Stimulated activated CD4-positive, alpha-beta T cell treated with anti-CD3 and anti-CD28 coated beads, Interleukin-12 subunit alpha, Interleukin-12 subunit beta, amount 100 ng/mL, for 48 hours (primary cell): ENCODE measurements around the gene TNFRSF8.

Source experiments
- DNase-seq, 3 donors: peaks; one replicate each; pipeline ENCODE4 v3.0.0-alpha.2; 2020; ENCODE audit warnings: low read depth in 2 of 3, low spot score in 1 of 3

Gene TNFRSF8

GRCh38 chr1:12172042-12172851 lies 109.1 kb downstream of the TNFRSF8 start:
- no peak for DNase-seq

- no peak for DNase-seq
Measured at GRCh38 chr1:12173041-12173509, 110.0 kb downstream of the TNFRSF8 start.

GRCh38 chr1:12173631-12174121 lies 110.6 kb downstream of the TNFRSF8 start:
- peak; percentile 68 to 84 (median 77) for DNase-seq

- DNase-seq: no peak
Measured at GRCh38 chr1:12174924-12175810, 112.1 kb downstream of the TNFRSF8 start.

- no peak for DNase-seq
Measured at GRCh38 chr1:12176298-12177118, 113.4 kb downstream of the TNFRSF8 start.

GRCh38 chr1:12177156-12177998 lies 114.3 kb downstream of the TNFRSF8 start:
- DNase-seq: no peak

- DNase-seq: peak; percentile 84 to 92 (median 85)
Measured at GRCh38 chr1:12177999-12178441, 114.9 kb downstream of the TNFRSF8 start.

- DNase-seq: no peak
Measured at GRCh38 chr1:12178511-12178910, 115.4 kb downstream of the TNFRSF8 start.

GRCh38 chr1:12179111-12179519 lies 116.0 kb downstream of the TNFRSF8 start:
- peak; percentile 68 to 80 (median 78) for DNase-seq

- DNase-seq: no peak
Measured at GRCh38 chr1:12179676-12180075, 116.6 kb downstream of the TNFRSF8 start.

- no peak for DNase-seq
Measured at GRCh38 chr1:12180315-12180714, 117.2 kb downstream of the TNFRSF8 start.

- DNase-seq: no peak
Measured at GRCh38 chr1:12180903-12181302, 117.8 kb downstream of the TNFRSF8 start.

- no peak for DNase-seq
Measured at GRCh38 chr1:12181568-12181967, 118.5 kb downstream of the TNFRSF8 start.

GRCh38 chr1:12182410-12182984 lies 119.4 kb downstream of the TNFRSF8 start:
- no peak for DNase-seq

- DNase-seq: no peak
Measured at GRCh38 chr1:12183095-12183794, 120.1 kb downstream of the TNFRSF8 start.

- no peak for DNase-seq
Measured at GRCh38 chr1:12184008-12184681, 121.0 kb downstream of the TNFRSF8 start.

- DNase-seq: no peak
Measured at GRCh38 chr1:12185036-12185917, 122.2 kb downstream of the TNFRSF8 start.
